ENCODE data around the gene CADPS. TPM values are rescaled to one million over a fixed set of nuclear protein-coding genes. Genes with fewer than 3 reads are reported as not detected.

The CADPS gene
- polyA plus RNA-seq, 1 donor (not counting 4 experiments of a cell fraction or from before 2014, with no cell fraction given): not detected

GRCh38 chr3:62659660-62660059 lies 215.6 kb downstream of the CADPS start:
- FAIRE-seq (peak; percentile 13), DNase-seq (ENCODE audit: low read depth, low spot score) (no peak)

GRCh38 chr3:62655691-62656063 lies 219.5 kb downstream of the CADPS start:
- Histone ChIP-seq H4K20me1 (ENCODE audit: control insufficient read depth, extremely low read depth, insufficient read depth, low read length) (no peaks in the 10 kb centered on the region), H3K27me3 (ENCODE audit: control insufficient read depth, extremely low read depth, insufficient read depth, low read length) (no peaks in the 10 kb centered on the region), H3K9me1 (ENCODE audit: control insufficient read depth, extremely low read depth, insufficient read depth, low read length) (no peaks in the 10 kb centered on the region), H3K9ac (ENCODE audit: control insufficient read depth, extremely low read depth, insufficient read depth, low read length) (no peak overlapping the region), H3K4me2 (ENCODE audit: control insufficient read depth, extremely low read depth, insufficient read depth, low read depth, low read length) (no peak overlapping the region), H3K4me3 (ENCODE audit: control insufficient read depth in 2 of 3, extremely low read depth in 1 of 3, insufficient read depth in 2 of 3, low read depth in 1 of 3, low read length in 3 of 3) (no peak overlapping the region), H3K36me3 (ENCODE audit: control insufficient read depth in 2 of 2, extremely low read depth in 1 of 2, insufficient read depth in 2 of 2, low read length in 2 of 2) (no peaks in the 10 kb centered on the region), H2AFZ (ENCODE audit: control insufficient read depth, low read length) (no peak overlapping the region), H3K27ac (ENCODE audit: control insufficient read depth, insufficient read depth, low read length) (no peak overlapping the region), H3K9me3 (ENCODE audit: control insufficient read depth, low read depth, low read length) (no peaks in the 10 kb centered on the region), H3K79me2 (ENCODE audit: control insufficient read depth, insufficient read depth, low read length) (no peaks in the 10 kb centered on the region), H3K4me1 (ENCODE audit: control insufficient read depth, extremely low read depth, insufficient read depth, low read length) (no peaks in the 10 kb centered on the region)
- no peak for FAIRE-seq
- TF ChIP-seq CTCF (optimal IDR thresholded peaks at IDR 0.05 in 1 of 3, IDR thresholded peaks at IDR 0.05 in 1 of 3, conservative IDR thresholded peaks at IDR 0.05 in 1 of 3; ENCODE audit: extremely low read depth in 1 of 3, insufficient read depth in 2 of 3, low read length in 3 of 3) (no peak), EZH2 (IDR thresholded peaks at IDR 0.05; ENCODE audit: low read length) (no peak)
- dilution Hi-C loops (cut with MboI; ENCODE audit: extremely low pct_ligation_motif_present, low sequenced_read_pairs): no loop called here
- DNase-seq (ENCODE audit: low read depth, low spot score): no peak

More at GRCh38 chr3:62659660-62660059, 215.6 kb downstream of the CADPS start:
- H3K9me3 ChIP-seq (ENCODE audit: control insufficient read depth, low read depth, low read length): no peaks in the 10 kb centered on the region
- H3K9ac ChIP-seq (ENCODE audit: control insufficient read depth, extremely low read depth, insufficient read depth, low read length): no peak overlapping the region
- H3K4me3 ChIP-seq (ENCODE audit: control insufficient read depth in 2 of 3, extremely low read depth in 1 of 3, insufficient read depth in 2 of 3, low read depth in 1 of 3, low read length in 3 of 3): no peak overlapping the region
- H3K27ac ChIP-seq (ENCODE audit: control insufficient read depth, insufficient read depth, low read length): no peak overlapping the region
- H3K9me1 ChIP-seq (ENCODE audit: control insufficient read depth, extremely low read depth, insufficient read depth, low read length): no peaks in the 10 kb centered on the region
- dilution Hi-C loops (cut with MboI; ENCODE audit: extremely low pct_ligation_motif_present, low sequenced_read_pairs): no loop called here
- no peaks in the 10 kb centered on the region for H3K36me3 ChIP-seq (ENCODE audit: control insufficient read depth in 2 of 2, extremely low read depth in 1 of 2, insufficient read depth in 2 of 2, low read length in 2 of 2)
- TF ChIP-seq CTCF (optimal IDR thresholded peaks at IDR 0.05 in 1 of 3, IDR thresholded peaks at IDR 0.05 in 1 of 3, conservative IDR thresholded peaks at IDR 0.05 in 1 of 3; ENCODE audit: extremely low read depth in 1 of 3, insufficient read depth in 2 of 3, low read length in 3 of 3): no peak
- no peak for TF ChIP-seq EZH2 (IDR thresholded peaks at IDR 0.05; ENCODE audit: low read length)
- no peaks in the 10 kb centered on the region for H3K27me3 ChIP-seq (ENCODE audit: control insufficient read depth, extremely low read depth, insufficient read depth, low read length)
- no peak overlapping the region for H2AFZ ChIP-seq (ENCODE audit: control insufficient read depth, low read length)
- H3K79me2 ChIP-seq (ENCODE audit: control insufficient read depth, insufficient read depth, low read length): no peaks in the 10 kb centered on the region
- no peaks in the 10 kb centered on the region for H3K4me1 ChIP-seq (ENCODE audit: control insufficient read depth, extremely low read depth, insufficient read depth, low read length)
- H3K4me2 ChIP-seq (ENCODE audit: control insufficient read depth, extremely low read depth, insufficient read depth, low read depth, low read length): no peak overlapping the region
- no peaks in the 10 kb centered on the region for H4K20me1 ChIP-seq (ENCODE audit: control insufficient read depth, extremely low read depth, insufficient read depth, low read length)
